Activated T-helper 17 cell treated with anti-CD3 and anti-CD28 coated beads, Interleukin-2, amount 50 U/mL, for 72 hours (primary cell): ENCODE measurements around the gene FHL2. TPM values are rescaled to one million over a fixed set of nuclear protein-coding genes. Genes with fewer than 3 reads are reported as not detected.
"Not testable (repeated sequence)": the region's sequence is repeated elsewhere in the genome, so short reads cannot be mapped to it uniquely, and the experiment has no call there.

Experiments
- ATAC-seq: fragments of 150-1000 bp; cut with Tn5 transposase; replicated peaks from 2 replicates; pipeline ENCODE4 v1.10.0; 2021; ENCODE audit warnings: mild to moderate bottlenecking, moderate library complexity
- H3K27ac Mint-ChIP-seq: one replicate; pipeline ENCODE4 v1.8.0; 2022; ENCODE audit warnings: mixed read lengths
- H3K27me3 Mint-ChIP-seq: one replicate; pipeline ENCODE4 v1.8.0; 2022; ENCODE audit warnings: mixed read lengths
- H3K36me3 Mint-ChIP-seq: one replicate; pipeline ENCODE4 v1.8.0; 2022; ENCODE audit warnings: low read depth, mild to moderate bottlenecking, mixed read lengths
- H3K4me1 Mint-ChIP-seq: one replicate; pipeline ENCODE4 v1.8.0; 2022; ENCODE audit warnings: mixed read lengths
- H3K4me3 Mint-ChIP-seq: one replicate; pipeline ENCODE4 v1.8.0; 2022; ENCODE audit warnings: mild to moderate bottlenecking, mixed read lengths
- H3K9me3 Mint-ChIP-seq: one replicate; pipeline ENCODE4 v1.8.0; 2022; ENCODE audit warnings: mixed read lengths
- total RNA-seq, 2 donors: library from RNA; stranded (reverse); gene quantifications; one replicate each; pipeline ENCODE4 v1.2.3, GENCODE V29; 2022

Gene FHL2
- total RNA-seq, 2 donors from 2014 or later = 2.2 to 2.3 TPM

DNA sequence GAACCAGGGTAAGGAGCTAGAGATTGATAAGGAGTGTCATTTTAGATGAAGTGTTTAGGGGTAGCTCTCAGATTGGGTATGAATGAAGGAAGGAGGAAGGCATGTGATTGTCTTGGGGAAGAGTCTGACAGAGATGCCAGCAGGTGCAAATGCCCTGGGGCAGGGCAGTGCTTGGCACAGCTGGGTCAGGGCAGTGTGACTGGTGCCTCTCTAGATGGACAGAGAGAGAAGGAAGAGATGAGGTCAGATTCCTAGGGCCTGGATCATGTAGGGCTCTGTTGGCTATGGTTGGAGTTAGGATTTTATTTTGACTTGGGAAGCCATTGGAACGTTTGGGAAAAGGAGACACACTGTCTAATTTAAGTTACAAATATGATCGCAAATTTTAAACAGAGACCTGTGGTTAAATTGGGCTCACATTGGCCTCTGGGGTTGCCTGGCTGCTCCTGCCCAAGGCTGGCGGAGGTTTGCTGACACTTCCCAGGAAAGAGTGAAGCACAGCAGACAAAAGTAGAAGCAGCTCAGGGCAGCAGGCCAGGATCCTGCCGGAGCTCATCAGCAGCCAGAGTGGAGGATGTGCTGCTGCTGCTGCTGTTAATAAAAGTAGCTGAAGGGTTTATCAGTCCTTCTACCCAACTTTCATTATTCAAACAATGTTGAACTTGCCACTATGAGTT lies 32.7 kb upstream of the FHL2 start:
- H3K36me3 Mint-ChIP-seq = no peaks in the 10 kb centered on the region
- H3K9me3 Mint-ChIP-seq = peaks cover 4% of the 10 kb centered on the region
- H3K27ac Mint-ChIP-seq = no peak overlapping the region
- no peak overlapping the region for H3K4me3 Mint-ChIP-seq
- H3K27me3 Mint-ChIP-seq = peaks cover 14% of the 10 kb centered on the region
- peaks cover 10% of the 10 kb centered on the region for H3K4me1 Mint-ChIP-seq
- ATAC-seq = no peak

DNA sequence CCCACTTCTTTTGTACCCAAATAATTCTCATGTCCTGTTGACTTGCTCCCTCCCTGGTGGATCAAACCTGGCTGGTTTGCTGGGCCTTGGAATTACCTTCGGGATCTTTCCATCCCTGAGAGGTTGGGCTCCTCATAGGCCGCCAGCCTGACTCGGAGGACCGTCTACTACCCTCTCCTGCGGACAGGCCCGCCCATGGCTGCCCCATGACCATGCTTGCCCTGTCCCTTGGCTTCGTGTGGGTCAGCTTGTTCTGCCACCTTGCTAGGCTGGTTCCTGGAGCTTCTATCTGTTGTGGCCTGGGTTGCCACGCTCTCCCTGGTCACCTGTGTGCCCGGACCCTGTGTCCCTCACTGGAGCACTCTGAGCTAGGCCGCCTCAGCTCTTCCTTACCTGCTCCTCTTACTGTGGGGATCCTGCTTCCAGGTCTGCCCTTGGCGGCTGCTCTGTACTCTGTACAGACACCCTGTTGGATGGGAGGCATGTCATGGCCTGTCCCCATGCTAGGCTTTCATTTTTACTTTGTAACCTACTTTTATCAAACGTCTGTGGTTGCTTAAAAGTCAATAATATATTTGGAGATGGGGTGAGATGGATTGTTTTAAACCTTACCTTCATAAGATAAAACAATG lies 29.7 kb upstream of the FHL2 start:
- H3K27ac Mint-ChIP-seq = peak overlapping the region; percentile 66
- H3K4me3 Mint-ChIP-seq = no peak overlapping the region
- H3K9me3 Mint-ChIP-seq = peaks cover 4% of the 10 kb centered on the region
- no peak for ATAC-seq
- H3K36me3 Mint-ChIP-seq = no peaks in the 10 kb centered on the region
- H3K27me3 Mint-ChIP-seq = peaks cover 11% of the 10 kb centered on the region
- H3K4me1 Mint-ChIP-seq = peaks cover 10% of the 10 kb centered on the region

GRCh38 chr2:105427485-105427884 lies 28.6 kb upstream of the FHL2 start:
- Mint-ChIP-seq H3K27me3 (peaks cover 18% of the 10 kb centered on the region), H3K9me3 (peaks cover 4% of the 10 kb centered on the region)
- no peak for ATAC-seq

GRCh38 chr2:105426626-105427292 lies 27.9 kb upstream of the FHL2 start:
- Mint-ChIP-seq H3K36me3 (no peaks in the 10 kb centered on the region), H3K4me1 (peaks cover 10% of the 10 kb centered on the region), H3K27me3 (peaks cover 22% of the 10 kb centered on the region), H3K27ac (peak overlapping the region; percentile 29), H3K4me3 (peak overlapping the region; percentile 32), H3K9me3 (peaks cover 4% of the 10 kb centered on the region)
- ATAC-seq = no peak

More at GRCh38 chr2:105427485-105427884, 28.6 kb upstream of the FHL2 start:
- Mint-ChIP-seq H3K27ac (peak overlapping the region; percentile 29), H3K4me3 (peak overlapping the region; percentile 32), H3K36me3 (no peaks in the 10 kb centered on the region), H3K4me1 (peaks cover 10% of the 10 kb centered on the region)

- Mint-ChIP-seq H3K4me1 (peaks cover 10% of the 10 kb centered on the region), H3K27me3 (peaks cover 22% of the 10 kb centered on the region), H3K27ac (no peak overlapping the region), H3K36me3 (no peaks in the 10 kb centered on the region), H3K9me3 (peaks cover under 1% of the 10 kb centered on the region), H3K4me3 (peak overlapping the region; percentile 32)
- ATAC-seq = no peak
Observed at GRCh38 chr2:105425936-105426625, 27.2 kb upstream of the FHL2 start.

- H3K9me3 Mint-ChIP-seq, ATAC-seq, H3K27ac Mint-ChIP-seq, H3K4me3 Mint-ChIP-seq, H3K36me3 Mint-ChIP-seq, H3K4me1 Mint-ChIP-seq: not testable (repeated sequence)
- H3K27me3 Mint-ChIP-seq = peaks cover 27% of the 10 kb centered on the region
Observed at GRCh38 chr2:105424836-105425235, 26.0 kb upstream of the FHL2 start.

- peaks cover 10% of the 10 kb centered on the region for H3K4me1 Mint-ChIP-seq
- H3K36me3 Mint-ChIP-seq = no peaks in the 10 kb centered on the region
- H3K4me3 Mint-ChIP-seq = no peak overlapping the region
- peaks cover 7% of the 10 kb centered on the region for H3K9me3 Mint-ChIP-seq
- H3K27me3 Mint-ChIP-seq = peaks cover 31% of the 10 kb centered on the region
- no peak for ATAC-seq
- no peak overlapping the region for H3K27ac Mint-ChIP-seq
Observed at GRCh38 chr2:105422801-105423200, 23.9 kb upstream of the FHL2 start.

DNA sequence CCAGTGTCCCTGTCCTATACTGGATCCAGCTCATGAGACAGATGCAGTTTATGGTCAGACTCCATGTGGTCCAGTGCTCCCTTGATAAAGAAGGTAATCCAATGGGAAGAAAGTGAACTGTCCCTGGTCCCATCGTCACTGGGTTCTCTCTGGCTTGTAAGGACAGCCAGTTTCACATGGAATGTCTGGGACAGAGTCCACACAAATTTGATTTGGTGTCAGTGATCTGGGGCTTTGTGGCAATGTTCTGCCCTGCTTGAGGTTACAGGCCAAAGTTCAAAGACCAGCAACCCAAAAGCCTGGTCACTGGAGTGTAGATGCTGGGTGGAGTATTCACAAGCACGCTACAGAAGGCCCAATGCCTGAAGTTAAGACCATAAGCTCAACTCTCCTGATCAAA lies 22.2 kb upstream of the FHL2 start:
- no peaks in the 10 kb centered on the region for H3K36me3 Mint-ChIP-seq
- no peak overlapping the region for H3K27ac Mint-ChIP-seq
- H3K9me3 Mint-ChIP-seq = peaks cover 7% of the 10 kb centered on the region
- no peaks in the 10 kb centered on the region for H3K4me1 Mint-ChIP-seq
- no peak for ATAC-seq
- peaks cover 32% of the 10 kb centered on the region for H3K27me3 Mint-ChIP-seq
- no peak overlapping the region for H3K4me3 Mint-ChIP-seq

DNA sequence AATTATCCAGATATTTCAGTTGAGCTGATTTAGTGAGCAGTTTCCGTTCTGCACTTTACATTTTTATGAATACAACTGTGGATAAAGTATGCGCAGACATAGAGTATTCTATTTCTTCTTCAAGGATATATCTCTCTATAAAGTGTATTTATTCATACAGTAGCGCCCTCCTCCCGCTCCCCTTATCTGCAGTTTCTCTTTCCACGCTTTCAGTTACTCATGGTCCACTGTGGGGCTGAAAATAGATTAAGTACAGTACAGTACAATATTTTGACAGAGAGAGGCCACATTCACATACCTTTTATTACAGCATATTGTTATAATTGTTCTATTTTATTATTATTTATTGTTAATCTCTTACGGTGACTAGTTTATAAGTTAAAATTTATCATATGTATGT lies 19.7 kb upstream of the FHL2 start:
- Mint-ChIP-seq H3K9me3 (peaks cover 7% of the 10 kb centered on the region), H3K27me3 (peaks cover 43% of the 10 kb centered on the region), H3K4me1 (no peaks in the 10 kb centered on the region), H3K4me3 (no peak overlapping the region), H3K27ac (no peak overlapping the region), H3K36me3 (no peaks in the 10 kb centered on the region)
- no peak for ATAC-seq

GRCh38 chr2:105417857-105418436 lies 19.1 kb upstream of the FHL2 start:
- peak; percentile 34 for ATAC-seq
- Mint-ChIP-seq H3K4me3 (no peak overlapping the region), H3K27ac (no peak overlapping the region), H3K4me1 (no peaks in the 10 kb centered on the region), H3K36me3 (no peaks in the 10 kb centered on the region), H3K27me3 (peaks cover 43% of the 10 kb centered on the region), H3K9me3 (peaks cover 7% of the 10 kb centered on the region)

DNA sequence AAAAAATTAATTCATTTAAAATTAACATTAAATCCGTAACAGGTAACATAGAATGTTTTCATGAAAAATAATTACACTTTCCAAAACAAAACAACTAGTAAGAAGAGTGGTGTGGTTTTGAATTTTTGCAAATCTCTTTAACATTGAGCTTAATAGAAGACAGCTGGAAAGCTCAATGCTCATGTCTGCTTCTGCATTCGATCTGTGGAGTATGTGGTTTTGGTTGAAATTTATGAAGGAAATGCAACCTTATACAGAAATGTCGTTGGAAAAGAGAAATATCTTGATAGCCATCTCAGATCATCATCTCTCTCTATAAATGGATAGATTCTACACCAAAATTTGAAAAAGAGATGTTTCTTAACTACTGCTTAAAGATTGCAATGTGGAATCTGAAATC lies 17.3 kb upstream of the FHL2 start:
- peaks cover 7% of the 10 kb centered on the region for H3K9me3 Mint-ChIP-seq
- H3K4me3 Mint-ChIP-seq = no peak overlapping the region
- no peaks in the 10 kb centered on the region for H3K4me1 Mint-ChIP-seq
- no peak for ATAC-seq
- H3K27ac Mint-ChIP-seq = no peak overlapping the region
- H3K36me3 Mint-ChIP-seq = no peaks in the 10 kb centered on the region
- H3K27me3 Mint-ChIP-seq = peaks cover 41% of the 10 kb centered on the region

- Mint-ChIP-seq H3K9me3 (peaks cover 3% of the 10 kb centered on the region), H3K4me1 (no peaks in the 10 kb centered on the region), H3K4me3 (no peak overlapping the region)
Observed at GRCh38 chr2:105415007-105415406, 16.2 kb upstream of the FHL2 start.

DNA sequence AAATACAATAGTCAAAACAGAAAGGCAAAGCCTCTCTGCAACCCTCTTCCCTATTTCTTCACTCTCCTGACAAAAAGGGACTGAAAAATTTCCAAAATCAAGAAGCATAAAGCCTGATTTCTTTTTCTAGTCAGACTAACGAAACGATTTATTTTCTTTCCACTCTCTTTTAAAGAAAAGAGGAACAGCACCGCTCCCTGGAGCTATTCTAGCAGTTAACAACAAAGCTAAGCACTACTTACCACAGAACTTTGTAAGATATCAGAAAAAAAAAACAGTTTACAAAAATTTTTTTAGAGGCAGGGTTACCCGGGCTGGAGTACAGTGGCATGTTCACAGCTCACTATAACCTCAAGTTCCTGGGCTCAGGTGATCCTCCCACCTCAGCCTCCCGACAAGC lies 14.4 kb upstream of the FHL2 start:
- Mint-ChIP-seq H3K9me3 (no peaks in the 10 kb centered on the region), H3K4me1 (no peaks in the 10 kb centered on the region), H3K36me3 (no peaks in the 10 kb centered on the region), H3K27ac (no peak overlapping the region), H3K4me3 (no peak overlapping the region), H3K27me3 (peaks cover 45% of the 10 kb centered on the region)
- ATAC-seq = no peak

More at GRCh38 chr2:105415007-105415406, 16.2 kb upstream of the FHL2 start:
- Mint-ChIP-seq H3K36me3 (no peaks in the 10 kb centered on the region), H3K27me3 (peaks cover 38% of the 10 kb centered on the region), H3K27ac (no peak overlapping the region)
- no peak for ATAC-seq

GRCh38 chr2:105412584-105412983 lies 13.7 kb upstream of the FHL2 start:
- no peaks in the 10 kb centered on the region for H3K9me3 Mint-ChIP-seq
- H3K36me3 Mint-ChIP-seq = no peaks in the 10 kb centered on the region
- no peak overlapping the region for H3K4me3 Mint-ChIP-seq
- H3K27me3 Mint-ChIP-seq = peaks cover 45% of the 10 kb centered on the region
- no peak overlapping the region for H3K27ac Mint-ChIP-seq
- H3K4me1 Mint-ChIP-seq = no peaks in the 10 kb centered on the region
- no peak for ATAC-seq
